Suprapubic skin (tissue), 4 donors: Measurements from ENCODE around the gene IRX5. TPM values are rescaled to one million over a fixed set of nuclear protein-coding genes. Genes with fewer than 3 reads are reported as not detected.

Experiments
- DNase-seq, 2 donors: peaks; one replicate each; pipeline ENCODE4 v3.0.0-alpha.2; 2019; ENCODE audit warnings: low spot score in 2 of 2
- H3K27ac ChIP-seq: fragments of 200-600 bp; sonication (generic); one replicate; pipeline ENCODE4 v1.5.1; 2019
- H3K27me3 ChIP-seq: fragments of 200-600 bp; sonication (generic); one replicate; pipeline ENCODE4 v1.5.1; 2019
- H3K36me3 ChIP-seq: fragments of 200-600 bp; sonication (generic); one replicate; pipeline ENCODE4 v1.5.1; 2019
- H3K4me1 ChIP-seq: fragments of 200-600 bp; sonication (generic); one replicate; pipeline ENCODE4 v1.5.1; 2019
- H3K4me3 ChIP-seq: fragments of 200-600 bp; sonication (generic); one replicate; pipeline ENCODE4 v1.5.1; 2019; ENCODE audit warnings: mild to moderate bottlenecking
- H3K9me3 ChIP-seq: fragments of 200-600 bp; sonication (generic); one replicate; pipeline ENCODE4 v1.5.1; 2019
- CTCF ChIP-seq, 2 donors: fragments of 200-600 bp in 1 of 2; fragments of 450-650 bp in 1 of 2; sonication (generic) in 1 of 2; IDR thresholded peaks; one replicate each; pipeline ENCODE4 v1.5.1; 2016 to 2019; ENCODE audit warnings: antibody characterized with exemption in 2 of 2, mild to moderate bottlenecking in 1 of 2, moderate library complexity in 1 of 2
- EP300 ChIP-seq: sonication (generic); formaldehyde crosslinking; IDR thresholded peaks from one replicate; pipeline ENCODE4 v1.6.1; 2017; ENCODE audit warnings: antibody characterized with exemption
- POLR2A ChIP-seq, 2 donors: fragments of 450-650 bp; IDR thresholded peaks; one replicate each; pipeline ENCODE4 v1.6.1; 2017; ENCODE audit warnings: antibody characterized with exemption in 2 of 2, mild to moderate bottlenecking in 2 of 2, moderate library complexity in 2 of 2
- POLR2AphosphoS5 ChIP-seq, 3 donors: sonication (generic); formaldehyde crosslinking; IDR thresholded peaks; one replicate each; pipeline ENCODE4 v1.6.1; 2017; ENCODE audit warnings: antibody characterized with exemption in 3 of 3
- WGBS: methylation state at CpG from one replicate; pipeline ENCODE4 v1.1.5; 2018; 5-methylcytosine and 5-hydroxymethylcytosine counted together
- total RNA-seq, 4 donors: library from RNA; depleted of rRNA; stranded (reverse); fragments of >200 nt; gene quantifications; one replicate each; pipeline ENCODE4 v1.1.0, GENCODE V29; 2016

Gene IRX5
- 10 to 100 TPM; 41.3 to 64.8 (median 51.6) TPM for total RNA-seq

GRCh38 chr16:54930005-54930868 lies at the start of gene IRX5:
Gene IRX5 (plus strand): TSS chr16:54930865. CDS start chr16:54931199, 334 bp downstream.
- H3K27me3 ChIP-seq, result peaks cover 35% of the 10 kb centered on the region
- peak in 1 of 2 donors; percentile 16 for TF ChIP-seq CTCF (IDR thresholded peaks at IDR 0.05)
- TF ChIP-seq POLR2A (IDR thresholded peaks at IDR 0.05), result peak in 1 of 2 donors; percentile 39
- TF ChIP-seq EP300, result no peak
- no peak for TF ChIP-seq POLR2AphosphoS5 (IDR thresholded peaks at IDR 0.05)
- peaks cover 36% of the 10 kb centered on the region for H3K4me1 ChIP-seq
- H3K36me3 ChIP-seq, result no peaks in the 10 kb centered on the region
- H3K9me3 ChIP-seq, result no peaks in the 10 kb centered on the region
- peak; percentile 96 to 97 for DNase-seq
- WGBS, result 0% methylated on average over 34 of the region's 71 CpGs
- H3K27ac ChIP-seq, result peak within 1 kb of the TSS; percentile 96
- H3K4me3 ChIP-seq, result peak within 1 kb of the TSS; percentile 75

GRCh38 chr16:54882556-54882955 lies 48.1 kb upstream of the IRX5 start:
- 42% methylated on average over 2 of the region's 2 CpGs for WGBS
- no peaks in the 10 kb centered on the region for H3K9me3 ChIP-seq
- H3K27me3 ChIP-seq, result no peaks in the 10 kb centered on the region
- no peak for TF ChIP-seq POLR2AphosphoS5 (IDR thresholded peaks at IDR 0.05)
- no peak for TF ChIP-seq EP300
- TF ChIP-seq CTCF (IDR thresholded peaks at IDR 0.05), result no peak
- no peak for TF ChIP-seq POLR2A (IDR thresholded peaks at IDR 0.05)
- no peak for DNase-seq
- H3K27ac ChIP-seq, result no peak overlapping the region
- H3K36me3 ChIP-seq, result no peaks in the 10 kb centered on the region
- H3K4me3 ChIP-seq, result no peak overlapping the region
- H3K4me1 ChIP-seq, result no peaks in the 10 kb centered on the region

- no peaks in the 10 kb centered on the region for H3K9me3 ChIP-seq
- DNase-seq, result no peak
- no peaks in the 10 kb centered on the region for H3K27me3 ChIP-seq
- WGBS, result 95% methylated on average over 1 of the region's 1 CpG
- no peaks in the 10 kb centered on the region for H3K36me3 ChIP-seq
- H3K4me3 ChIP-seq, result no peak overlapping the region
- H3K4me1 ChIP-seq, result no peaks in the 10 kb centered on the region
- no peak for TF ChIP-seq CTCF (IDR thresholded peaks at IDR 0.05)
- H3K27ac ChIP-seq, result no peak overlapping the region
These were observed 47.3 kb upstream of the IRX5 start for GRCh38 chr16:54883358-54883757.

GRCh38 chr16:54886078-54886477 lies 44.6 kb upstream of the IRX5 start:
- H3K27ac ChIP-seq, result no peak overlapping the region
- no peaks in the 10 kb centered on the region for H3K27me3 ChIP-seq
- no peak for DNase-seq
- H3K9me3 ChIP-seq, result no peaks in the 10 kb centered on the region
- no peaks in the 10 kb centered on the region for H3K4me1 ChIP-seq
- no peak for TF ChIP-seq CTCF (IDR thresholded peaks at IDR 0.05)
- TF ChIP-seq POLR2AphosphoS5 (IDR thresholded peaks at IDR 0.05), result no peak
- TF ChIP-seq POLR2A (IDR thresholded peaks at IDR 0.05), result no peak
- H3K4me3 ChIP-seq, result no peak overlapping the region
- WGBS, result 90% methylated on average over 2 of the region's 2 CpGs
- no peaks in the 10 kb centered on the region for H3K36me3 ChIP-seq

GRCh38 chr16:54890381-54890780 lies 40.3 kb upstream of the IRX5 start:
- Histone ChIP-seq H3K36me3 (no peaks in the 10 kb centered on the region), H3K27ac (no peak overlapping the region), H3K9me3 (no peaks in the 10 kb centered on the region), H3K27me3 (no peaks in the 10 kb centered on the region), H3K4me3 (no peak overlapping the region), H3K4me1 (no peaks in the 10 kb centered on the region)
- TF ChIP-seq POLR2A (IDR thresholded peaks at IDR 0.05) (no peak), CTCF (IDR thresholded peaks at IDR 0.05) (no peak), EP300 (no peak)
- 94% methylated on average over 4 of the region's 4 CpGs for WGBS
- DNase-seq, result no peak
